ENCODE data around the gene PBX3.

The PBX3 gene

DNA sequence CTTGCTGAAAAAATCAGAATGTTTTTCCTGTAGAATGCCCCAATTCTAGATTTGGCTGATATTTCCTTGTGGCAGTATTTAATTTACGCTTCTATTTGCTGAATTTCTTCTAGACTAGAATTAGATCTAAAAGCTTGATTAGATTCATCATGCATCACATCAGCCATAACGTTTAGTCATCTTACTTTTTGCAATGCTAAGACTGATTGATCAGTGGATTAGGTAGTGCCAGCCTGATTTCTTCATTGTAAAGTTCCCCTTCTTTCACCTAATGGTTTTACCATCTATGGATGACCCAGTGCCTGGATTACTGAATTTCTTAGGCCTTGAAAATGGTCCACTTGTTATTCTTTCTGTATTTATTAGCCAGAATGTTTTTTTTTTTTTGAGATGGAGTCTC lies 83.9 kb downstream of the PBX3 start:
- H3K27me3 Mint-ChIP-seq = no peaks in the 10 kb centered on the region
- DNase-seq (ENCODE audit: low spot score in 2 of 2) (no peak), ATAC-seq (ENCODE audit: low read depth) (no peak)
- peak overlapping the region; percentile 59 for H3K4me3 Mint-ChIP-seq
- H3K9me3 Mint-ChIP-seq = no peaks in the 10 kb centered on the region
- peak overlapping the region; percentile 84 for H3K27ac Mint-ChIP-seq
- peaks cover 2% of the 10 kb centered on the region for H3K36me3 Mint-ChIP-seq
- H3K4me1 Mint-ChIP-seq = peaks cover 7% of the 10 kb centered on the region

DNA sequence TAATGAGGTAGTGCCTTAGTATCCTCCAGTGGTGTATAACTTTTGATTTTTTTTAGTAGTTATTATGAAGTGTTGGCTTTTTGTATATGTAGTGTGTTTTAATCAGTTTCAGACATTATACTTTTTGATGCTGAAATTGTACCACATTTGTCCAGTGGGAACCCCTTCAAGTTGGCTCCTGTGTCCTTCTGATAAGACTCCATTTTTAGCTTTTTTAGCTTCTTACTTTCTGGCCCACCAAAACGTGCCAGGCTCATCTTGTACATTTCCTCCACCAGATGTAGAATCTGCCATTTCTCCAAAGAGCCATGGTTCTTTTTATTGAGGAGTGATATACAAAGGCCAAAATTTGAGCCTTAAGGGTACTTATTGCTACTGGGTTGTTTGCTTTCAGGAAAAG lies 84.4 kb downstream of the PBX3 start:
- Mint-ChIP-seq H3K4me3 (no peak overlapping the region), H3K36me3 (peaks cover 2% of the 10 kb centered on the region), H3K9me3 (no peaks in the 10 kb centered on the region), H3K4me1 (peaks cover 10% of the 10 kb centered on the region), H3K27ac (no peak overlapping the region), H3K27me3 (no peaks in the 10 kb centered on the region)
- DNase-seq (ENCODE audit: low spot score in 2 of 2) (no peak), ATAC-seq (ENCODE audit: low read depth) (no peak)

DNA sequence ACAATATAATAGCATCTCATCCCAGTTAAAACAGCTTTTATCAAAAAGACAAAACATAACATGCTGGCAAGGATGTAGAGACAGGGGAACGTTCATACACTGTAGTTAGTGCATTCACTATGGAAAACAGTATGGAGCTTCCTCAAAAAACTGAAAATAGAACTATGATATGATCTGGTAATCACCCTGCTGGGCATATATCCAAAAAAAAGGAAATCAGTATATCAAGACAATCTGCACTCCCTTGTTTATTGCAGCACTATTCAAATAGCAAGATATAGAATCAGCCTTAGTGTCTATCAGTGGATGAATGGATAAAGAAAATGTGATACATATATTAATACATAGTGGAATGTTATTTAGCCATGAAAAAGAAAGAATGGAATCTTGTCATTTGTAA lies 88.5 kb downstream of the PBX3 start:
- H3K4me1 Mint-ChIP-seq = peaks cover 18% of the 10 kb centered on the region
- no peaks in the 10 kb centered on the region for H3K9me3 Mint-ChIP-seq
- no peaks in the 10 kb centered on the region for H3K27me3 Mint-ChIP-seq
- DNase-seq (ENCODE audit: low spot score in 2 of 2) (no peak), ATAC-seq (ENCODE audit: low read depth) (no peak)
- peaks cover 2% of the 10 kb centered on the region for H3K36me3 Mint-ChIP-seq
- no peak overlapping the region for H3K4me3 Mint-ChIP-seq
- H3K27ac Mint-ChIP-seq = no peak overlapping the region

DNA sequence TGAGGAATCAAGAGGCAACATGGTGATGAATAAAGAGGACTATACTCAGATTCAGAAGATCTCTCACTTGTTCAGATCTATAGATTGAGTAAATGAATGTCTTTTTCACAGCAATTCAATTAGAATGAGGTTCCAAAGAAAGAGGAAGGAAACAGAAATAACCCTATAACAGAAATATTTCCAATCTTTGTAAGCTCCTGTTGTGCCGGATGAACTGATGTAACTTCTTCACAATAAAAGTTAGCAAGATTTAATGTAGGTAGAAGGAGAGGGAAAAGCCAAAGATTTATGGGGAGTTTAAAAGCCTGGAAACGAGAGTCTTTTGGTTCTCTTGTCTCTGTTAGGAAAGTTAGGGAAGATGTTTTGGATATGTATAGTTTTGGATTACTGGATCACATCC lies 92.1 kb downstream of the PBX3 start:
- Mint-ChIP-seq H3K27ac (peak overlapping the region; percentile 37), H3K4me1 (peaks cover 30% of the 10 kb centered on the region), H3K9me3 (no peaks in the 10 kb centered on the region), H3K4me3 (no peak overlapping the region), H3K36me3 (peaks cover 3% of the 10 kb centered on the region), H3K27me3 (no peaks in the 10 kb centered on the region)
- DNase-seq (ENCODE audit: low spot score in 2 of 2) = no peak
- ATAC-seq (ENCODE audit: low read depth) = no peak

DNA sequence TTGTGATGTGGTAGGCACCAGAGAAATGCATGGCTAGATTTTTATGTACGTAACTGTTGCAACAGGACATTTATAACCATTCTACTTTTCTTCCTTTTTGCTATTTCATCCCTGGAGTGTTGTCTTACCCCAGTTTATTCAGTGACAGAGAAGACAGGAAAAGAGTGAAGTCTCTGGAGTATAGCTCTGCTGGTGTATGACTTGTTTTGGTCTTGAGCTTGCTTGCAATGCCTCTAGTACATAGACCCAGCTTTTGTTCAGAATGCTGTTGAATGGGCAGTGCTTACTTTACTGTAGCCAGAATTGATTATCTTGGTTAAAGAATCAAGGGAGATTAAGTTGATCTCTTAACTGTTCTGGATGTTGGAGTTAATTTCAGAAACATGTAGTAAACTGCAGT lies 94.3 kb downstream of the PBX3 start:
- Mint-ChIP-seq H3K27me3 (no peaks in the 10 kb centered on the region), H3K36me3 (peaks cover 3% of the 10 kb centered on the region), H3K4me1 (peaks cover 27% of the 10 kb centered on the region), H3K9me3 (no peaks in the 10 kb centered on the region), H3K4me3 (no peak overlapping the region), H3K27ac (peak overlapping the region; percentile 75)
- DNase-seq (ENCODE audit: low spot score in 2 of 2) = no peak
- ATAC-seq (ENCODE audit: low read depth) = no peak

DNA sequence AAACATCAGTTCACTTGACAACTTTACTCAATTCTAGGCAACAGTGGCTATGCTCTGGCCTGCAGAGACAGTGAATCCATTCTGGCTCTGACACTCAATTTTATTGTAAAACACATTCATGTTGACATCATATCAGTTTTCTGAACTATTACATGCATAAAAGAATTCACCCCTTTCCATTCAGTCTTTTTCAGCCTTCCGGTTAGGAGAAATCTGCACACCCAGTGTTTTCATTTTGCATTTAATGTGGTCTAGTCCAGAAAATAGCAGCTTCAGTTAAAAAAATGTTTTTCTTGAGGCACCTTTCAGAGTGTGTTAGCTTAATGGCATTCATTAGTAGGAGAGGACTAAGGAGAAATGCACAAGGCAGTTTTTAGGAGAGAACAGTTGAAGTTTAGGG lies 95.1 kb downstream of the PBX3 start:
- H3K27me3 Mint-ChIP-seq = no peaks in the 10 kb centered on the region
- no peaks in the 10 kb centered on the region for H3K9me3 Mint-ChIP-seq
- H3K4me3 Mint-ChIP-seq = no peak overlapping the region
- ATAC-seq (ENCODE audit: low read depth) (no peak), DNase-seq (ENCODE audit: low spot score in 2 of 2) (no peak)
- peaks cover 27% of the 10 kb centered on the region for H3K4me1 Mint-ChIP-seq
- peaks cover 3% of the 10 kb centered on the region for H3K36me3 Mint-ChIP-seq
- peak overlapping the region; percentile 75 for H3K27ac Mint-ChIP-seq

DNA sequence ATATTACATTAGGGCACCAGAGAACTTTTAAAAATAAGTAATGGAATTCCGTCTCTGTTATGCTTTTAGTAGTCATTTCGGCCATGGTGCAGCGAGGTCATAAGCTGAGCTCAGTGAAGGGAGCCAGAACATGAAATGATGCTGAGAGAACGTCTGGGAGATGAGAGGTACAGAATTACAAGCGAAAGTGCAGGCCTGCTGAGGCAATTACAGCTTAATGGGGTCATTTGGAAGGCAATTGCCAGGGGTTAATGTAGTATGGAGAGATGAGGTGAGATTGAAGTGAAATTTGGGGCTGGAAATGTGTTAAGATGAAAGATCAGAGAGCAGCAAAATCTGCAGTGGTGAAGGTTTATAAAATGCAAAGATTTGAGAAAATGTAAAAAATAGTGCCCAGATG lies 96.5 kb downstream of the PBX3 start:
- no peaks in the 10 kb centered on the region for H3K9me3 Mint-ChIP-seq
- H3K4me3 Mint-ChIP-seq = no peak overlapping the region
- H3K36me3 Mint-ChIP-seq = peaks cover 3% of the 10 kb centered on the region
- DNase-seq (ENCODE audit: low spot score in 2 of 2) (no peak), ATAC-seq (ENCODE audit: low read depth) (no peak)
- H3K4me1 Mint-ChIP-seq = peaks cover 36% of the 10 kb centered on the region
- H3K27me3 Mint-ChIP-seq = no peaks in the 10 kb centered on the region
- H3K27ac Mint-ChIP-seq = no peak overlapping the region

DNA sequence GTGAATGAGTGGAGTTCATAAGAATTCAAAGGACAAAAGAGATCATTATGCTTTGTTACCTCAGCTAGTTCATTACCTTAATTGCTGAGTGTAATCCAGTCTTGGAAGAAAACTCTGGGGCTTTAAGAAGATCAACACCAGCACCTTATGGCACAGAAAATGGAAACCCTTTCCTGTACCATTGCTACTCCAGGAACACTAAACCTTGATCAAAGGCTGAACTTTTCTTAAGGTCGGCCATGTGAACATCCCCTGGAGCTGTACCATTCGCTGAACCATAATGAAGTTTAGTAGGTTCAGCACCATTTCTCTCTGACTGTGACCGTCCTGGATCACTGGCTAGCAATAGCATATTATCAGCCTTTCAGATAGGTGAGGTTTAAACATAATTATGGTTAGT lies 97.4 kb downstream of the PBX3 start:
- DNase-seq (ENCODE audit: low spot score in 2 of 2) (no peak), ATAC-seq (ENCODE audit: low read depth) (no peak)
- no peaks in the 10 kb centered on the region for H3K27me3 Mint-ChIP-seq
- no peaks in the 10 kb centered on the region for H3K9me3 Mint-ChIP-seq
- no peak overlapping the region for H3K27ac Mint-ChIP-seq
- peaks cover 29% of the 10 kb centered on the region for H3K4me1 Mint-ChIP-seq
- H3K4me3 Mint-ChIP-seq = no peak overlapping the region
- H3K36me3 Mint-ChIP-seq = peaks cover 3% of the 10 kb centered on the region

DNA sequence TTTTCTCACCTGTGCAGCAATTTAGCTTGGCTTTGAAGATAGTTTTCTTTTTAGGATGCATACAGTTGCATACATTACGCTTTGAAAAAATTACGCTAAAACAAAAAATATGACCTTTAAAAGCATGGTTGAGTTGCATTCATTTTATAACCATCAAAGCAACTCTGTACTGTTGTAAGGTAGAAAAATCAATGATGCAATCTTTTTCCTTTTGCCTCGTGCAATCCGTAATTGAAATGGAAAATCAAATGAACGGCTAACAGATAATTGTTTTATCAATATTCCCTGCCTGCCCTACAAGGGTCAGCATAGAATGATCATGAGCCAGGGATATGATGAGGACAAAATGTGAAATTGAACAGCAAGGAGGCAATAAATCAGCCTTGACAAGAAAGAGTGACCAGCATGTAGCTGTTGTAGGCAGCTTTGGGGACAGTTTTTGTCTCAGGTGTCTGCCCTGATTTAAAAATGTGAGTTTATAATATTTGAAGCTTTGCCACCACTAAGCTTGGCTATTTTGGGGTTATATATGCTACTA lies 98.2 kb downstream of the PBX3 start:
- Mint-ChIP-seq H3K36me3 (peaks cover 3% of the 10 kb centered on the region), H3K27me3 (no peaks in the 10 kb centered on the region), H3K4me1 (peaks cover 27% of the 10 kb centered on the region), H3K27ac (no peak overlapping the region), H3K9me3 (no peaks in the 10 kb centered on the region), H3K4me3 (no peak overlapping the region)
- DNase-seq (ENCODE audit: low spot score in 2 of 2) (no peak), ATAC-seq (ENCODE audit: low read depth) (no peak)

DNA sequence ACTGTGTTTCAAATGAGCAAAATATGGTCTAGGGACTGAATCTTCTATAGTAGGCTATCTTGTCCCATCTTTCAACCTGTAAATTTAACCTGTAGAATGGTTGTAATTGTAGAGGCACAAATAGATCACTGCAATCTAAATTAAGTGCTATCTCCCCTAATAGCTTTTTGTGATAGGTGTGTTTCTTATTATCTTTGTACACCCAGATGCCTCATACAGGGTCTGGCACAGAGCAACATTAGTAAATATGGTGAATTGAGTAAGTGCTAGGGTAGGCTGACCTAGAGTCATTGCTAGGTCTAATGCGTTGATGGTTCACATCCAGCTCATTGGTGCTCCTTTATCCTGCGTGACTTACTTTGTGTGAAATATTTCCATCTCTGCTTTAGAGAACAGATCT lies 100.6 kb downstream of the PBX3 start:
- no peak overlapping the region for H3K4me3 Mint-ChIP-seq
- peaks cover 13% of the 10 kb centered on the region for H3K4me1 Mint-ChIP-seq
- no peaks in the 10 kb centered on the region for H3K27me3 Mint-ChIP-seq
- H3K36me3 Mint-ChIP-seq = peaks cover 3% of the 10 kb centered on the region
- H3K9me3 Mint-ChIP-seq = no peaks in the 10 kb centered on the region
- ATAC-seq (ENCODE audit: low read depth) (no peak), DNase-seq (ENCODE audit: low spot score in 2 of 2) (no peak)
- H3K27ac Mint-ChIP-seq = no peak overlapping the region

DNA sequence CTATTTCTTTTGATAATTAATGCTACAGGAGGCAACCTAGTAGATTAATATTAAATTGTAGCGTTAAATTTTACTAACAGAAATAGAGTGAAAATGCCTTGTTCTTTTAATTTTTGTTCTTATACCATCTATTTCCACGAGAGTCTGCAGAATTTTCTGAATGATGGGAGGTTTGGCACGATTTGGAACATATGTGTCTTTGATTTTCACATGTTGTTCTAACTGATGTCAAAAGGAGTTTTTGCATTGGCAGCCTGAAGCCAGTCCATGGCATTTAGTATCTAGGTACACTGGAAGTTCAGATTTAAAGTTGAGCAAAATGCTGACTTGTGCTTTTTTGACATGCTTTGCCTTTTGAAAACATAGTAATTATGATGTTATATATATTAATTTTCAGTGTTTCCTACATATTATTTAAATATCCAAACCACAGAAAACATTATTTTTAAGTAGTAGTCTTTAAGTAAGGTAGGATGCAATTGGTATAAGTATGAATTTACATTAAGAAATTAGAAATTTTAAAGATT lies 103.0 kb downstream of the PBX3 start:
- peaks cover 11% of the 10 kb centered on the region for H3K4me1 Mint-ChIP-seq
- H3K27me3 Mint-ChIP-seq = no peaks in the 10 kb centered on the region
- no peaks in the 10 kb centered on the region for H3K36me3 Mint-ChIP-seq
- DNase-seq (ENCODE audit: low spot score in 2 of 2) (no peak), ATAC-seq (ENCODE audit: low read depth) (no peak)
- no peak overlapping the region for H3K4me3 Mint-ChIP-seq
- H3K9me3 Mint-ChIP-seq = no peaks in the 10 kb centered on the region
- H3K27ac Mint-ChIP-seq = no peak overlapping the region

DNA sequence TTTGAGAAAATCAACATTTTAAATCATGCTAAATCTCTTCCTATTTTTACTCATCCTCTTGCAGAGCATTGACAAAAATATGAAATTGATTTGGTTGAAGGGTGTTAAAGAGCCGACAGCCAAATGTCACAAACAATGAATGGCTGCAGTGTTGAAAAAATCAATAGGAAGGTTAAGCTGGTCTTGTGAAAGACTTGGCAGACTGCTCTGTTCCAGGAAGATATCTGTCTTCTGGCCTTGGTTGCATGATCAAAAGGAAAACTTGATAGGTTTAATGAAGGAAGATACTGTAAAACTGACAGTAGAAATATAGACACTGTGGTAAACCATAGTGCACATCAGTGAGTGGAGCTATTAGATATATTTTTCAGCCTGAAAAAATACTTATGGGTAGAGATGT lies 103.6 kb downstream of the PBX3 start:
- no peaks in the 10 kb centered on the region for H3K27me3 Mint-ChIP-seq
- no peaks in the 10 kb centered on the region for H3K36me3 Mint-ChIP-seq
- H3K4me3 Mint-ChIP-seq = no peak overlapping the region
- H3K9me3 Mint-ChIP-seq = no peaks in the 10 kb centered on the region
- ATAC-seq (ENCODE audit: low read depth) (no peak), DNase-seq (ENCODE audit: low spot score in 2 of 2) (no peak)
- H3K4me1 Mint-ChIP-seq = peaks cover 11% of the 10 kb centered on the region
- H3K27ac Mint-ChIP-seq = no peak overlapping the region

DNA sequence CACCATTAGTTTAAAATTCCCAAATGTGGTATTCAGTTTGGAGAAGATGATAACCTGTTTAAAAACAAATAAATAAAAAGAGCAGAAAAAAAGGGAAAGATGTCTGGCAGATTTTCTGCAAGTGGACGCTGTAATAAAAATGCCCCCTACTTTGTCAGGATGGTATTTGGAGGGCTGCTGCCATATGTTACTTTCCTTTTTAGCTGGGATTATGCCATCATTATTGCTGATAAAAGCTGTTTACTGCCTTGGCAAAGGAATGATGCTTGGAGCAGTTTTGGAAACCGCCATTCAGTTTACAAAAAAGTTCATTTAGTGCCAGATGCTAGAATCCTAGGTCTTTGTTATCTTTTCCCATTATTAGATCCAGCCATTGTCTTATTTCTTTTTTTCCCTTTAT lies 104.8 kb downstream of the PBX3 start:
- Mint-ChIP-seq H3K4me3 (no peak overlapping the region), H3K36me3 (no peaks in the 10 kb centered on the region), H3K4me1 (peaks cover 11% of the 10 kb centered on the region)

DNA sequence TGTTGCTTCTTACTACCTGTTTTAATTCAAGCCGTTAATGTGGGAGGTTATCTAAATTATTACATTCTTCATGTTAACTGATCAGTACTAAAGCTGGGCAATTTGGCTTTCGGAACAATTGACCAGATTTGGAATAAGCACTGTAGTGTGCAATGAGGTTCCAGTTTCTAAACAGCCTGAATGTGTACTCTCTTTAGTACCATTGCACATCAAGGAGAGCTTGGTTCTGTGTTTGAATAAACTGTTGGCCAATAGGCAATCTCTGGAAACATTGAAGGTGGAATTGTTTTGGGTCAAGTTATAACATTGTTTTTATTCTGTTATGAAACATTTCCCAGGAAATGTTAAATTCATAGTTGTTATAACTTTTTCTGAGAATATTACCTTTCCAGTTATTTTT lies 105.2 kb downstream of the PBX3 start:
- ATAC-seq (ENCODE audit: low read depth) = no peak
- no peak overlapping the region for H3K4me3 Mint-ChIP-seq
- peaks cover 11% of the 10 kb centered on the region for H3K4me1 Mint-ChIP-seq

More for the DNA sequence above, 104.8 kb downstream of the PBX3 start:
- no peak for DNase-seq (ENCODE audit: low spot score in 2 of 2)
- no peaks in the 10 kb centered on the region for H3K27me3 Mint-ChIP-seq
- no peaks in the 10 kb centered on the region for H3K9me3 Mint-ChIP-seq
- no peak for ATAC-seq (ENCODE audit: low read depth)
- H3K27ac Mint-ChIP-seq = no peak overlapping the region

DNA sequence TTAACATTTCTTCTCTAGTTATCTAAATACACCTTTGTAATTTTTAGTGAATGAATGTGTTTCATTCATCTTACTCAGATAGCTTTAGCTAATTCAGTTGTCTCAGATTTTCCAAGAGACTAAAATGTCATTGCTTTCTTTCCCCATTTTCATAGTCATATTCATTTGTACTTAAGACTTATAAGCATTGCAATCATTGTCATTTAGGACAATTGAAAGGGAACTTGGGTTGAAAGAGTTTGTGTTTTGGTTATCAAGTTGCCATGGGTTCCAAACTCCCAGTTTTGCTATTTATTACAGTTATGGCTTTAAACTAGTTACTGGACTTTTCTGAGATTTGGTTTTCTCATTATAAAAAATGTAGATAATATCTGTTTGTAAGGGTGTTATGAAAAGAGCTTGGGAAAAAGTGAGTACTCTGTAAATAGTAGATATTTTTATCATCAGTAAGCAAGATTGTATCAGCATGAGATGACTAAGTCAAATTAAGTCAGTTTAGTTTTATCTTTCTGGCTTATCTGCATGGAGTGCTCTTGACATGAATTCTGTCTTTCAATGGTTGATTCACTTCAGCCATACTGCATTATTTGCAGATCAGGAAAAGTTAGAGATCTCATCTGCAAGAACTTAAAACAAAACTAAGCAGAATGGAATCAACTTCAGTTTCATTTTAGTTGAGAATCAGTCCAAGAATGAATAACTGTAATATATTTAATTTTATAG lies 107.5 kb downstream of the PBX3 start:
- H3K4me1 Mint-ChIP-seq = peaks cover 4% of the 10 kb centered on the region
- H3K9me3 Mint-ChIP-seq = no peaks in the 10 kb centered on the region
- no peak for DNase-seq (ENCODE audit: low spot score in 2 of 2)
- H3K27ac Mint-ChIP-seq = no peak overlapping the region
- H3K36me3 Mint-ChIP-seq = peaks cover 2% of the 10 kb centered on the region
- no peak overlapping the region for H3K4me3 Mint-ChIP-seq
- H3K27me3 Mint-ChIP-seq = no peaks in the 10 kb centered on the region
- no peak for ATAC-seq (ENCODE audit: low read depth)

More for the DNA sequence above, 105.2 kb downstream of the PBX3 start:
- no peak overlapping the region for H3K27ac Mint-ChIP-seq
- DNase-seq (ENCODE audit: low spot score in 2 of 2) = no peak
- no peaks in the 10 kb centered on the region for H3K9me3 Mint-ChIP-seq
- no peaks in the 10 kb centered on the region for H3K27me3 Mint-ChIP-seq
- H3K36me3 Mint-ChIP-seq = no peaks in the 10 kb centered on the region

All from memory B cell (primary cell).